K562 treated with DMSO at 1 percent for 24 hours (cell line): ENCODE measurements around the gene RNU6-1. TPM values are rescaled to one million over a fixed set of nuclear protein-coding genes. Genes with fewer than 3 reads are reported as not detected.

Experiments
- total RNA-seq: library from RNA; unstranded; fragments of 300-600 nt; gene quantifications from 2 replicates; pipeline ENCODE4 v1.2.3, GENCODE V29; 2022; ENCODE audit warnings: low read depth; ENCODE audit not compliant: insufficient read depth

Gene RNU6-1
- not detected in 2 replicates for total RNA-seq

GRCh38 chr15:67839929-67840748 is at the start of gene RNU6-1:
RNU6-1 (minus strand) TSS chr15:67840045.

GRCh38 chr15:67824976-67825880 is 14.6 kb downstream of the RNU6-1 start, which contains the start of gene SKOR1:
SKOR1 (plus strand) TSS chr15:67825509; CDS start chr15:67825603, 94 bp downstream.

Other genes starting within 250 kb of the RNU6-1 start
- 0.46 and 1.2 TPM in 2 replicates for gene SKOR1, start 14.5 kb downstream of the RNU6-1 start, total RNA-seq
- 16.2 and 21.5 TPM in 2 replicates for gene PIAS1, start 214.3 kb upstream of the RNU6-1 start, total RNA-seq